Astrocyte (in vitro differentiated cells and primary cell): ENCODE results near the gene HDHD2.

Experiments used
- CTCF ChIP-seq: IDR thresholded peaks from 2 replicates; pipeline ENCODE4 v1.5.1; 2011; ENCODE audit warnings: low read depth, mild to moderate bottlenecking, inconsistent platforms, low read length, moderate library complexity; ENCODE audit not compliant: insufficient read depth
- EZH2 ChIP-seq: IDR thresholded peaks from 2 replicates; pipeline ENCODE4 v1.6.1; 2012; ENCODE audit warnings: mild to moderate bottlenecking, low read length, inconsistent platforms; ENCODE audit not compliant: insufficient read depth

- TF ChIP-seq CTCF (no peak), EZH2 (no peak)
Measured at GRCh38 chr18:47168913-47169312, 18.6 kb upstream of the HDHD2 start.
